Natural killer cell (primary cell): Measurements from ENCODE around the gene FJX1. TPM values are rescaled to one million over a fixed set of nuclear protein-coding genes. Genes with fewer than 3 reads are reported as not detected.

Experiments
- ATAC-seq, 3 donors: fragments of 150-1000 bp in 2 of 3; fragments of 200-7000 bp in 1 of 3; cut with Tn5 transposase; 1 replicate in 1 of 3; 2 replicates in 2 of 3; pipeline ENCODE4 v1.10.0; 2021; ENCODE audit warnings: mild to moderate bottlenecking in 2 of 3, moderate library complexity in 2 of 3
- DNase-seq, 2 donors: peaks; one replicate each; pipeline versions ENCODE4 v3.0.0 to v3.0.0-alpha.2; 2013 to 2021; ENCODE audit warnings: mixed read lengths in 1 of 2
- H3K27ac ChIP-seq: one replicate; pipeline ENCODE4 v1.5.1; 2013; ENCODE audit warnings: mild to moderate bottlenecking, low read length
- H3K27me3 ChIP-seq: one replicate; pipeline ENCODE4 v1.6.1; 2013; ENCODE audit warnings: low read length; ENCODE audit not compliant: control insufficient read depth, insufficient read depth
- H3K36me3 ChIP-seq: one replicate; pipeline ENCODE4 v1.6.1; 2013; ENCODE audit warnings: low read length; ENCODE audit not compliant: control insufficient read depth, insufficient read depth
- H3K4me1 ChIP-seq: one replicate; pipeline ENCODE4 v1.6.1; 2013; ENCODE audit warnings: low read length; ENCODE audit not compliant: control insufficient read depth, insufficient read depth
- H3K4me3 ChIP-seq: one replicate; pipeline ENCODE4 v1.5.1; 2013; ENCODE audit warnings: low read length
- H3K9me3 ChIP-seq: one replicate; pipeline ENCODE4 v1.6.1; 2013; ENCODE audit warnings: low read length; ENCODE audit not compliant: control insufficient read depth, insufficient read depth
- H3K27ac Mint-ChIP-seq, 2 donors: one replicate each; pipeline ENCODE4 v1.8.0; 2022; ENCODE audit warnings: mild to moderate bottlenecking in 2 of 2, mixed read lengths in 2 of 2, moderate library complexity in 1 of 2
- H3K27me3 Mint-ChIP-seq, 2 donors: one replicate each; pipeline ENCODE4 v1.8.0; 2022; ENCODE audit warnings: low read depth in 2 of 2, mixed read lengths in 2 of 2
- H3K36me3 Mint-ChIP-seq: one replicate; pipeline ENCODE4 v1.8.0; 2022; ENCODE audit warnings: mixed read lengths
- H3K4me1 Mint-ChIP-seq, 2 donors: one replicate each; pipeline ENCODE4 v1.8.0; 2022; ENCODE audit warnings: mixed read lengths in 2 of 2
- H3K4me3 Mint-ChIP-seq: one replicate; pipeline ENCODE4 v1.8.0; 2022; ENCODE audit warnings: mild to moderate bottlenecking, moderate library complexity, mixed read lengths
- H3K9me3 Mint-ChIP-seq, 2 donors: one replicate each; pipeline ENCODE4 v1.8.0; 2022; ENCODE audit warnings: mixed read lengths in 2 of 2
- WGBS: methylation state at CpG from one replicate; pipeline ENCODE4 v1.1.7; 2013; ENCODE audit warnings: missing lambda C conversion rate; ENCODE audit not compliant: insufficient coverage; 5-methylcytosine and 5-hydroxymethylcytosine counted together
- intact Hi-C: fragments of 100-400 bp; cut with micrococcal nuclease; formaldehyde crosslinking; loops from one replicate; pipeline ENCODE4 v1.14.2; 2022
- total RNA-seq, 4 donors: library from RNA; stranded (reverse); fragments of 120-200 nt in 1 of 4; gene quantifications; one replicate each; pipeline versions ENCODE4 v1.2.3 to v1.2.4, GENCODE V29; 2013 to 2022
- TF ChIP-seq, protein P1 (sequence below): fragments of 200-600 bp; IDR thresholded peaks from one replicate; pipeline ENCODE4 v1.8.0; 2022; ENCODE audit warnings: antibody characterized with exemption

Gene FJX1
- total RNA-seq, 3 donors from 2014 or later (not counting 1 experiment from before 2014, with no cell fraction given), result not detected

DNA sequence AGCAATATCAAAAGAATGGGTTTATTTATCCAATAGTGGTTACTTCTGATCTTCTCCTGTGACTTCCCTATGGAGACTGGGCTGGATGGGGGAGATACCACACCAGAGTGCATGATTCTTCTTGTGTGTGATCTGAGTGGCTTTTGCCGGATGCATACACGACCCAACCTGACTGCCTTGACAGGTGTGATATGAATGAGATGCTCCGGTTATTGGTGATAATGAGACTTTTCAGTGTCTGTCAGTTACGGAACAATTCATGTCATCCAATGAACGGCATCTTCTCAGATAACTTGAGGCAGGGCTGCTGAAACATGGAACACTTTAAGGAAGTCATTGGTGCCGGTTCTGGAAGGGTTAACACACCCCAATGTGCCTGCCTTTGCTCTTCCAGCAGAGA is 17.7 kb downstream of the FJX1 start:
- intact Hi-C loops, result no loop called here
- TF ChIP-seq, protein P1, sequence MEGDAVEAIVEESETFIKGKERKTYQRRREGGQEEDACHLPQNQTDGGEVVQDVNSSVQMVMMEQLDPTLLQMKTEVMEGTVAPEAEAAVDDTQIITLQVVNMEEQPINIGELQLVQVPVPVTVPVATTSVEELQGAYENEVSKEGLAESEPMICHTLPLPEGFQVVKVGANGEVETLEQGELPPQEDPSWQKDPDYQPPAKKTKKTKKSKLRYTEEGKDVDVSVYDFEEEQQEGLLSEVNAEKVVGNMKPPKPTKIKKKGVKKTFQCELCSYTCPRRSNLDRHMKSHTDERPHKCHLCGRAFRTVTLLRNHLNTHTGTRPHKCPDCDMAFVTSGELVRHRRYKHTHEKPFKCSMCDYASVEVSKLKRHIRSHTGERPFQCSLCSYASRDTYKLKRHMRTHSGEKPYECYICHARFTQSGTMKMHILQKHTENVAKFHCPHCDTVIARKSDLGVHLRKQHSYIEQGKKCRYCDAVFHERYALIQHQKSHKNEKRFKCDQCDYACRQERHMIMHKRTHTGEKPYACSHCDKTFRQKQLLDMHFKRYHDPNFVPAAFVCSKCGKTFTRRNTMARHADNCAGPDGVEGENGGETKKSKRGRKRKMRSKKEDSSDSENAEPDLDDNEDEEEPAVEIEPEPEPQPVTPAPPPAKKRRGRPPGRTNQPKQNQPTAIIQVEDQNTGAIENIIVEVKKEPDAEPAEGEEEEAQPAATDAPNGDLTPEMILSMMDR, result no peak
- no peak for ATAC-seq

DNA sequence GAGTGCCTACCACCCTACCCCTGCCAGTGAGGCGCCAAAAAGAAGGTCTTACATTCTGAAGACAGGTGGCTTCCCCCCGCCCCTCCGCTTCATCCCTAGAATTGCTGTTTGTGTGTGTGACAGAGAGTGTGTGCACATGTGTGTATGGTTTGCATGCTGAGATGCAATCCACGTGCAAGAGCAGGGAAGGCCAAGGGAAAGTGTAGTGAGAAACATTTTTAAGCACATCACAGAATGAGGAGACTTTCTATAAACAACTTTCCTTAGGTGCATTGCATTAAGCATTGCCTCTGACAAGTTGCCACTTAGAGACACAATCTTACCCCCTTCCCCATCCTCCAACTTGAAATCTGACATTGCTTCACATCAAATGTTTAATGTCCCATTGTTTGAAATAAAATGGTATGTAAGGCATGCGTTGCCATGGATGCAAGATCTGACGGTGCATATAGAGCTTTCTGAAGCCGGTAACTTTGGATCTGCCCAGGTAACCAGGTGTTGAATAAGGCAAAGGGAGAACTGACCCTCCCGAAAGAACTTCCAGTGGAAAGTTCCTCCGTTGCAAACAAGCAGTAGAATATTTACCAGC is 21.4 kb downstream of the FJX1 start:
- Histone ChIP-seq H3K36me3 (no peaks in the 10 kb centered on the region), H3K4me1 (no peaks in the 10 kb centered on the region), H3K4me3 (no peak overlapping the region), H3K27me3 (peaks cover 6% of the 10 kb centered on the region), H3K9me3 (no peaks in the 10 kb centered on the region), H3K27ac (no peak overlapping the region)
- H3K27me3 Mint-ChIP-seq, result peaks cover 10 to 60% of the 10 kb centered on the region in 2 donors
- TF ChIP-seq, protein P1, result no peak
- H3K9me3 Mint-ChIP-seq, result no peaks in the 10 kb centered on the region
- intact Hi-C loops, result no loop called here
- DNase-seq, result no peak
- no peaks in the 10 kb centered on the region for H3K4me1 Mint-ChIP-seq
- no peak overlapping the region for H3K4me3 Mint-ChIP-seq
- ATAC-seq, result no peak
- WGBS, result 91% methylated on average over 9 of the region's 9 CpGs
- H3K36me3 Mint-ChIP-seq, result no peaks in the 10 kb centered on the region
- no peak overlapping the region for H3K27ac Mint-ChIP-seq

More for the DNA sequence above, 17.7 kb downstream of the FJX1 start:
- Mint-ChIP-seq H3K27me3 (peaks cover 15 to 64% of the 10 kb centered on the region in 2 donors), H3K9me3 (no peaks in the 10 kb centered on the region), H3K27ac (no peak overlapping the region), H3K4me3 (no peak overlapping the region), H3K4me1 (no peaks in the 10 kb centered on the region), H3K36me3 (no peaks in the 10 kb centered on the region)
- Histone ChIP-seq H3K36me3 (no peaks in the 10 kb centered on the region), H3K9me3 (no peaks in the 10 kb centered on the region), H3K4me1 (no peaks in the 10 kb centered on the region), H3K4me3 (no peak overlapping the region), H3K27me3 (peaks cover 7% of the 10 kb centered on the region), H3K27ac (no peak overlapping the region)
- DNase-seq, result no peak
- 89% methylated on average over 6 of the region's 6 CpGs for WGBS

DNA sequence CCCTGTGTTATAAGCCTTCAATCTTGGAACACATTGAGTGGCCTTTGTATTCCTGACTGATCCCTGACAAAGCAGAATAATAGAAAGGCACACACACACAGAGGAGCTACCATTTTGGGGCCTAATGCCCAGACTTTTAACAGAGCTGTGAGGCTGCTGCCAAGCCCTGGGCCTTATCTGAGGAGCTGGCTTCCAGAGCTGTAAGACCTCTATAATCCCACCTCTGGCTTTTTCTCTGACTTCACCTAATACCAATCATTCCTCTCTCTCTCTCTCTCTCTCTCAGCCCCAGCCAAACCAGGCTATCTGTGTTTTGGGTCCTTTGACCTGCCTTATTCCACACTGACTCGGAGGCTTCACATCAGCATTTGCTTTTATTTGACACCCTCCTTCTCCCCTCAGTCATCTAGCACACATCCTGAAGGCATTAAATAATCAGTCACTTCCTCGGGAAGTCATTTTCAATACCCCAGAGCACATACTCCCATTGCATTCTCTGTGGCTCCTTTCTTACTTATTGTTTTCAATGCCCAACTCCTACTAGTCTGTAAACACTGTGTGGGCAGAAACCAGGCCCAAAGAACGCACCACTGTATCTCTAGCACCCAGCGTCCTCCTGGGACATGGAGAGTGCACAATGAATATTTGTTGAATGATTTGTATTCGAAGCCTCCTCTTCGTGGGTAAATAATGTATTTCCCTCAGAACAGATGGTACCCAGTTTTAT is 23.1 kb downstream of the FJX1 start:
- TF ChIP-seq, protein P1, result no peak
- no peaks in the 10 kb centered on the region for H3K36me3 ChIP-seq
- intact Hi-C loops, result no loop called here
- H3K36me3 Mint-ChIP-seq, result no peaks in the 10 kb centered on the region
- H3K27ac ChIP-seq, result no peak overlapping the region
- no peak overlapping the region for H3K4me3 Mint-ChIP-seq
- H3K4me3 ChIP-seq, result no peak overlapping the region
- DNase-seq (no peak), ATAC-seq (no peak)
- H3K9me3 Mint-ChIP-seq, result no peaks in the 10 kb centered on the region
- no peaks in the 10 kb centered on the region for H3K9me3 ChIP-seq
- no peak overlapping the region for H3K27ac Mint-ChIP-seq
- 77% methylated on average over 6 of the region's 6 CpGs for WGBS
- no peaks in the 10 kb centered on the region for H3K4me1 Mint-ChIP-seq
- no peaks in the 10 kb centered on the region for H3K4me1 ChIP-seq
- H3K27me3 Mint-ChIP-seq, result peaks cover 12 to 59% of the 10 kb centered on the region in 2 donors
- H3K27me3 ChIP-seq, result peaks cover 2% of the 10 kb centered on the region
